HG02973 (cell line): ENCODE data around the gene HS1BP3.

Experiments used
- ATAC-seq: cut with Tn5 transposase; IDR thresholded peaks from one replicate; pipeline ENCODE4 v1.9.1; 2021; ENCODE audit warnings: moderate library complexity; ENCODE audit not compliant: unreplicated experiment

Gene HS1BP3

GRCh38 chr2:20604401-20604911 lies 46.4 kb downstream of the HS1BP3 start:
- no peak for ATAC-seq

- ATAC-seq: no peak
Observed at GRCh38 chr2:20603791-20604190, 47.1 kb downstream of the HS1BP3 start.

GRCh38 chr2:20602803-20603202 lies 48.1 kb downstream of the HS1BP3 start:
- ATAC-seq: no peak

- no peak for ATAC-seq
Observed at GRCh38 chr2:20600756-20601325, 50.1 kb downstream of the HS1BP3 start.

- ATAC-seq: no peak
Observed at GRCh38 chr2:20599861-20600461, 50.9 kb downstream of the HS1BP3 start.

- ATAC-seq: no peak
Observed at GRCh38 chr2:20599001-20599600, 51.8 kb downstream of the HS1BP3 start.

- ATAC-seq: no peak
Observed at GRCh38 chr2:20597860-20598183, 53.1 kb downstream of the HS1BP3 start.

- ATAC-seq: no peak
Observed at GRCh38 chr2:20596973-20597859, 53.7 kb downstream of the HS1BP3 start.

GRCh38 chr2:20596193-20596972 lies 54.5 kb downstream of the HS1BP3 start:
- ATAC-seq: peak; percentile 16

- peak; percentile 87 for ATAC-seq
Observed at GRCh38 chr2:20595439-20596192, 55.3 kb downstream of the HS1BP3 start.

GRCh38 chr2:20594957-20595356 lies 55.9 kb downstream of the HS1BP3 start:
- ATAC-seq: no peak

GRCh38 chr2:20594048-20594750 lies 56.7 kb downstream of the HS1BP3 start:
- ATAC-seq: no peak

GRCh38 chr2:20593072-20594034 lies 57.5 kb downstream of the HS1BP3 start:
- ATAC-seq: no peak

- ATAC-seq: no peak
Observed at GRCh38 chr2:20592106-20593071, 58.5 kb downstream of the HS1BP3 start.

GRCh38 chr2:20590704-20591515 lies 60.0 kb downstream of the HS1BP3 start:
- no peak for ATAC-seq

- ATAC-seq: no peak
Observed at GRCh38 chr2:20589975-20590703, 60.8 kb downstream of the HS1BP3 start.
